Measurements from ENCODE around the gene SYT6.

- TF ChIP-seq CTCF (IDR thresholded peaks at IDR 0.05) = no peak
- TF ChIP-seq POLR2AphosphoS5 (IDR thresholded peaks at IDR 0.05; ENCODE audit: low read depth, low read length) = no peak
- TF ChIP-seq REST (IDR thresholded peaks at IDR 0.05; ENCODE audit: insufficient read depth in 1 of 2, low read depth in 2 of 2, low read length in 1 of 2) = no peak
- TF ChIP-seq SIN3A (IDR thresholded peaks at IDR 0.05; ENCODE audit: borderline replicate concordance, insufficient read depth, low read depth, low read length) = no peak
- TF ChIP-seq TCF7L2 (IDR thresholded peaks at IDR 0.05; ENCODE audit: low read depth, low read length) = no peak
Observed at GRCh38 chr1:114075105-114075504, 78.6 kb downstream of the SYT6 start.

Measured in Panc1 (cell line).